GDM1 (cell line): Measurements from ENCODE around the gene SRR.
"Not testable (repeated sequence)": the region's sequence is repeated elsewhere in the genome, so short reads cannot be mapped to it uniquely, and the experiment has no call there.

Experiments used
- DNase-seq: peaks from one replicate; lab custom pipeline; 2025; lab: John Stamatoyannopoulos, UW

Gene SRR

GRCh38 chr17:2303204-2304188 is at the start of gene SRR, which contains the start of gene SMG6:
TSS of gene SRR (plus strand) at chr17:2303950. CDS start at chr17:2315561, 11,611 bp downstream.
TSS of gene SMG6 (minus strand) at chr17:2303785. CDS start at chr17:2303720, 65 bp downstream.
- peak; percentile 83 for DNase-seq

- DNase-seq: not testable (repeated sequence)
Measured at GRCh38 chr17:2258830-2259229, 44.9 kb upstream of the SRR start.

- no peak for DNase-seq
Measured at GRCh38 chr17:2259769-2260536, 43.8 kb upstream of the SRR start.

GRCh38 chr17:2262135-2262587 is 41.6 kb upstream of the SRR start:
- DNase-seq: no peak

- no peak for DNase-seq
Measured at GRCh38 chr17:2263183-2264066, 40.3 kb upstream of the SRR start.

GRCh38 chr17:2264067-2264860 is 39.5 kb upstream of the SRR start:
- DNase-seq: no peak

GRCh38 chr17:2265166-2265565 is 38.6 kb upstream of the SRR start:
- DNase-seq: not testable (repeated sequence)

- peak; percentile 69 for DNase-seq
Measured at GRCh38 chr17:2266045-2266864, 37.5 kb upstream of the SRR start.

- DNase-seq: no peak
Measured at GRCh38 chr17:2266865-2267228, 36.9 kb upstream of the SRR start.

GRCh38 chr17:2267354-2267753 is 36.4 kb upstream of the SRR start:
- no peak for DNase-seq

GRCh38 chr17:2271985-2272702 is 31.6 kb upstream of the SRR start:
- no peak for DNase-seq

- DNase-seq: no peak
Measured at GRCh38 chr17:2274414-2274813, 29.3 kb upstream of the SRR start.

- DNase-seq: no peak
Measured at GRCh38 chr17:2275722-2276121, 28.0 kb upstream of the SRR start.

GRCh38 chr17:2277429-2278170 is 26.1 kb upstream of the SRR start:
- no peak for DNase-seq

- no peak for DNase-seq
Measured at GRCh38 chr17:2279707-2280106, 24.0 kb upstream of the SRR start.

GRCh38 chr17:2282297-2282873 is 21.4 kb upstream of the SRR start:
- DNase-seq: peak; percentile 27

GRCh38 chr17:2283302-2283701 is 20.4 kb upstream of the SRR start:
- no peak for DNase-seq

- DNase-seq: no peak
Measured at GRCh38 chr17:2289878-2290478, 13.8 kb upstream of the SRR start.
